H1 (cell line): ENCODE data around the gene VPS13D. TPM values are rescaled to one million over a fixed set of nuclear protein-coding genes. Genes with fewer than 3 reads are reported as not detected.

Experiments used
- CTCF ChIA-PET: fragments of 300-600 bp; sonication (Branson Sonifier 250); formaldehyde crosslinking; loops from one replicate; lab custom pipeline; 2021; ENCODE audit not compliant: partially characterized antibody; lab: Charles Lee
- POLR2A ChIA-PET: fragments of 300-600 bp; sonication (Branson Sonifier 250); formaldehyde crosslinking; loops from one replicate; lab custom pipeline; 2021; ENCODE audit warnings: inconsistent platforms; ENCODE audit not compliant: partially characterized antibody; lab: Charles Lee
- DNase-seq, 2 experiments: peaks; one replicate each; pipeline versions ENCODE4 v3.0.0 to v3.0.0-alpha.2; 2010 to 2022; ENCODE audit warnings: low spot score in 2 of 2, low read depth in 1 of 2, mixed read lengths in 1 of 2
- FAIRE-seq: peaks from 2 replicates; lab custom pipeline; 2011; peaks lifted over from hg19 to GRCh38; lab: Jason Lieb, UNC
- H2AFZ ChIP-seq: 2 replicates; pipeline ENCODE4 v1.8.1; 2012; ENCODE audit warnings: low read length, inconsistent platforms
- H2AK5ac ChIP-seq: 2 replicates; pipeline ENCODE4 v1.6.1; 2013; ENCODE audit warnings: low read depth, low read length
- H2BK120ac ChIP-seq: replicated peaks from 2 replicates; pipeline ENCODE3; 2013; ENCODE audit warnings: low read depth, low read length, inconsistent platforms
- H2BK12ac ChIP-seq: 2 replicates; pipeline ENCODE4 v1.6.1; 2013; ENCODE audit warnings: low read depth, low read length
- H2BK15ac ChIP-seq: 2 replicates; pipeline ENCODE4 v1.6.1; 2013; ENCODE audit warnings: low read length
- H2BK20ac ChIP-seq: 2 replicates; pipeline ENCODE4 v1.6.1; 2013; ENCODE audit warnings: low read length
- H2BK5ac ChIP-seq: 2 replicates; pipeline ENCODE4 v1.6.1; 2013; ENCODE audit warnings: low read depth, low read length
- H3K14ac ChIP-seq: 2 replicates; pipeline ENCODE4 v1.6.1; 2013; ENCODE audit warnings: inconsistent platforms; ENCODE audit not compliant: insufficient read length
- H3K18ac ChIP-seq: 2 replicates; pipeline ENCODE4 v1.6.1; 2013; ENCODE audit warnings: low read length; ENCODE audit errors: extremely low read depth
- H3K23ac ChIP-seq: 2 replicates; pipeline ENCODE4 v1.6.1; 2013; ENCODE audit warnings: inconsistent platforms; ENCODE audit not compliant: insufficient read length
- H3K23me2 ChIP-seq: 2 replicates; pipeline ENCODE4 v1.6.1; 2013; ENCODE audit warnings: low read depth, low read length
- H3K27ac ChIP-seq: 2 replicates; pipeline ENCODE4 v1.6.1; 2011; ENCODE audit warnings: low read depth, low read length, inconsistent platforms
- H3K27me3 ChIP-seq, 4 experiments: replicated peaks in 1 of 4; 1 replicate in 1 of 4; 2 replicates in 3 of 4; pipeline versions ENCODE4 v1.6.1 to v1.8.1; 2011 to 2013; ENCODE audit warnings: low read length in 3 of 4, mild to moderate bottlenecking in 3 of 4, inconsistent platforms in 2 of 4, mixed read lengths in 2 of 4, moderate library complexity in 1 of 4; ENCODE audit not compliant: control insufficient read depth in 3 of 4, insufficient read depth in 3 of 4; ENCODE audit errors: extremely low read depth in 1 of 4
- H3K36me3 ChIP-seq, 4 experiments: 2 replicates each; pipeline versions ENCODE4 v1.6.1 to v1.8.1; 2011 to 2013; ENCODE audit warnings: mild to moderate bottlenecking in 4 of 4, low read length in 3 of 4, moderate library complexity in 2 of 4, control low read depth in 1 of 4, inconsistent platforms in 1 of 4; ENCODE audit not compliant: insufficient read depth in 4 of 4, control insufficient read depth in 2 of 4
- H3K4ac ChIP-seq: replicated peaks from 2 replicates; pipeline ENCODE3; 2013; ENCODE audit warnings: low read length, low read depth, mixed read lengths, inconsistent platforms; ENCODE audit not compliant: insufficient read length
- H3K4me1 ChIP-seq, 4 experiments: replicated peaks in 1 of 4; 1 replicate in 1 of 4; 2 replicates in 3 of 4; pipeline versions ENCODE4 v1.6.1 to v1.8.1; 2011 to 2013; ENCODE audit warnings: low read length in 3 of 4, inconsistent platforms in 2 of 4, mixed read lengths in 1 of 4; ENCODE audit not compliant: insufficient read depth in 4 of 4, control insufficient read depth in 3 of 4
- H3K4me2 ChIP-seq, 2 experiments: 2 replicates each; pipeline versions ENCODE4 v1.6.1 to v1.8.1; 2011 to 2013; ENCODE audit warnings: low read depth in 2 of 2, low read length in 2 of 2, control low read depth in 1 of 2, inconsistent platforms in 1 of 2, mild to moderate bottlenecking in 1 of 2; ENCODE audit not compliant: insufficient read depth in 1 of 2
- H3K4me3 ChIP-seq, 4 experiments: fragments of 200-600, 300-600 bp in 1 of 4; sonication (generic), shearing (Covaris generic), sonication (Bioruptor Twin) in 1 of 4; 2 replicates each; pipeline versions ENCODE4 v1.5.1 to v1.8.1; 2011 to 2016; ENCODE audit warnings: low read length in 4 of 4, low read depth in 3 of 4, control low read depth in 2 of 4, inconsistent platforms in 2 of 4, mild to moderate bottlenecking in 2 of 4, mixed read lengths in 1 of 4, moderate library complexity in 1 of 4; ENCODE audit not compliant: insufficient read depth in 2 of 4; ENCODE audit errors: extremely low read depth in 1 of 4
- H3K56ac ChIP-seq: replicated peaks from 2 replicates; pipeline ENCODE3; 2013; ENCODE audit warnings: low read depth, mild to moderate bottlenecking, mixed read lengths, low read length, inconsistent platforms; ENCODE audit not compliant: insufficient read length
- H3K79me1 ChIP-seq: 2 replicates; pipeline ENCODE4 v1.6.1; 2013; ENCODE audit warnings: low read depth, low read length, control low read depth
- H3K79me2 ChIP-seq, 2 experiments: 2 replicates each; pipeline versions ENCODE4 v1.6.1 to v1.8.1; 2012 to 2013; ENCODE audit warnings: low read length in 2 of 2, mild to moderate bottlenecking in 2 of 2, inconsistent platforms in 1 of 2; ENCODE audit not compliant: insufficient read depth in 2 of 2, control insufficient read depth in 1 of 2
- H3K9ac ChIP-seq, 4 experiments: replicated peaks in 1 of 4; 1 replicate in 1 of 4; 2 replicates in 3 of 4; pipeline versions ENCODE4 v1.6.1 to v1.8.1; 2011 to 2013; ENCODE audit warnings: low read depth in 3 of 4, low read length in 3 of 4, control low read depth in 2 of 4, mild to moderate bottlenecking in 2 of 4, moderate library complexity in 2 of 4, inconsistent platforms in 1 of 4; ENCODE audit errors: extremely low read depth in 1 of 4
- H3K9me3 ChIP-seq, 2 experiments: 2 replicates each; pipeline versions ENCODE4 v1.6.1 to v1.8.1; 2012 to 2013; ENCODE audit warnings: mild to moderate bottlenecking in 2 of 2, moderate library complexity in 2 of 2, control low read depth in 1 of 2, inconsistent platforms in 1 of 2, low read depth in 1 of 2, low read length in 1 of 2, mixed read lengths in 1 of 2; ENCODE audit not compliant: insufficient read depth in 2 of 2
- H4K20me1 ChIP-seq, 2 experiments: replicated peaks in 1 of 2; 2 replicates each; pipeline versions ENCODE3 to v1.8.1; 2011 to 2013; ENCODE audit warnings: inconsistent platforms in 2 of 2, low read length in 2 of 2, mild to moderate bottlenecking in 1 of 2; ENCODE audit not compliant: insufficient read depth in 2 of 2, control insufficient read depth in 1 of 2
- H4K5ac ChIP-seq: 2 replicates; pipeline ENCODE4 v1.6.1; 2013; ENCODE audit warnings: low read length, low read depth, mixed read lengths, inconsistent platforms; ENCODE audit not compliant: insufficient read length
- H4K8ac ChIP-seq: 2 replicates; pipeline ENCODE4 v1.8.0; 2013; ENCODE audit warnings: mild to moderate bottlenecking, moderate library complexity, low read length, inconsistent platforms; ENCODE audit not compliant: insufficient read depth; ENCODE audit errors: extremely low read depth
- H4K91ac ChIP-seq: replicated peaks from 2 replicates; pipeline ENCODE3; 2013; ENCODE audit warnings: low read length, mixed read lengths, inconsistent platforms; ENCODE audit not compliant: insufficient read length
- CBX5 ChIP-seq: fragments of 300-800, 300-1000 bp; sonication (generic); IDR thresholded peaks from 2 replicates; pipeline ENCODE4 v1.7.1; 2016; ENCODE audit warnings: antibody characterized with exemption, low read length, low read depth
- WGBS, 2 experiments: shearing (Covaris generic) in 1 of 2; methylation state at CpG; one replicate each; pipeline versions ENCODE4 v1.1.6 to v1.1.7; 2013 to 2015; ENCODE audit warnings: low lambda C conversion rate in 2 of 2, mixed read lengths in 2 of 2, inconsistent platforms in 1 of 2, low coverage in 1 of 2, missing lambda C conversion rate in 1 of 2; ENCODE audit not compliant: insufficient replicate concordance in 2 of 2, insufficient coverage in 1 of 2, insufficient read length in 1 of 2; ENCODE audit errors: extremely low coverage in 1 of 2, missing lambda C conversion rate in 1 of 2; 5-methylcytosine and 5-hydroxymethylcytosine counted together
- polyA plus RNA-seq, 7 experiments: library from polyadenylated mRNA; depleted of rRNA in 3 of 7; stranded (reverse) in 5 of 7; unstranded in 2 of 7; fragments of >200 nt in 5 of 7; fragments of 200-250 nt in 2 of 7; gene quantifications; 1 replicate in 5 of 7; 2 replicates in 1 of 7; 4 replicates in 1 of 7; pipeline versions ENCODE4 v1.2.1 to v1.2.3, GENCODE V29; 2011 to 2013; ENCODE audit warnings: missing spikeins in 2 of 7, mixed read lengths in 2 of 7
- total RNA-seq: library from RNA; stranded (reverse); fragmentation: NEBNext Ultra II Directional; extraction: Animal tissue kit (Norgen Biotek cat#: 25700); gene quantifications from 2 replicates; pipeline ENCODE4 v1.2.1, GENCODE V29; 2021
- TF ChIP-seq, protein P1 (sequence below): IDR thresholded peaks from 2 replicates; pipeline ENCODE4 v1.6.1; 2012; ENCODE audit warnings: inconsistent platforms

Gene VPS13D
- total and polyA plus RNA-seq, 2 of the 8 experiments (the other 6 are each of a cell fraction or from before 2014, with no cell fraction given) = 10.9 to 31.2 TPM

DNA sequence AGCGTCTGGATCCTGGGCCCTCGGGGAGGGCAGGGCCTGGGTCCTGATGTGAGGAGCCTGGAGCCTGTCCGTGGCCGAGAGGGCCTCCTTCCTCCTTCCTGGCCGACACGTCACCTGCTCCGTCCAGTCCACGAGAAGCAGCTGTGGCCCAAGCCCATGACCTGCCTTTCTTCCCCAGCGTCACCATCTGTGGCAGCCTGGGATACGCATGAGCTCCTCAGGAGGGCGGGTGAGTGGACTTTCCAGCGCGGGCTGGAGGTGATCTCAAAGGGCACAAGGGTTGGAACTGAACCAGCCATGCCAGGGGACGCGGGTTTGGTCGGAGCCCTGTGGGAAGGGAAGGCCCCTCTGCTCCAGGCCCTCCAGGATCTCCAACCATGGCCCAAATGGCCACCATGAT is 297.7 kb downstream of the VPS13D start:
- Histone ChIP-seq H4K91ac (no peak overlapping the region), H3K27me3 (no peaks in the 10 kb centered on the region), H3K79me2 (no peaks in the 10 kb centered on the region), H3K79me1 (no peaks in the 10 kb centered on the region), H2BK5ac (no peak overlapping the region), H4K8ac (no peak overlapping the region), H2BK15ac (no peak overlapping the region), H4K20me1 (no peaks in the 10 kb centered on the region), H3K23ac (no peak overlapping the region), H3K14ac (no peak overlapping the region), H2BK20ac (no peak overlapping the region), H3K4me1 (no peaks in the 10 kb centered on the region; a peak in 2 of 7 replicates), H3K36me3 (no peaks in the 10 kb centered on the region; a peak in 2 of 8 replicates), H3K27ac (no peak overlapping the region), H4K5ac (no peak overlapping the region), H3K9me3 (no peaks in the 10 kb centered on the region), H2BK12ac (no peak overlapping the region), H2BK120ac (no peak overlapping the region), H3K4ac (no peak overlapping the region), H2AFZ (no peak overlapping the region), H3K4me2 (no peak overlapping the region), H3K18ac (no peak overlapping the region)
- 89% methylated on average over 12 of the region's 16 CpGs; no CpG with 5 or more reads in 1 of the 2 experiments for WGBS, 2 experiments
- DNase-seq = no peak
- CTCF ChIA-PET = interaction anchor here (0.6 to 1.0 kb wide), 2 partner anchors 18 to 33 kb away, joined by 3 to 5 read pairs; no protein-coding TSS in a partner anchor
- POLR2A ChIA-PET = no interaction called here
- FAIRE-seq = no peak
- no peak for TF ChIP-seq CBX5
- TF ChIP-seq, protein P1, sequence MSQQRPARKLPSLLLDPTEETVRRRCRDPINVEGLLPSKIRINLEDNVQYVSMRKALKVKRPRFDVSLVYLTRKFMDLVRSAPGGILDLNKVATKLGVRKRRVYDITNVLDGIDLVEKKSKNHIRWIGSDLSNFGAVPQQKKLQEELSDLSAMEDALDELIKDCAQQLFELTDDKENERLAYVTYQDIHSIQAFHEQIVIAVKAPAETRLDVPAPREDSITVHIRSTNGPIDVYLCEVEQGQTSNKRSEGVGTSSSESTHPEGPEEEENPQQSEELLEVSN = no peak
- TF ChIP-seq, all 59 proteins: peak for 0
- Histone ChIP-seq H2AK5ac (no peak overlapping the region), H3K23me2 (no peaks in the 10 kb centered on the region), H3K4me3 (no peak overlapping the region), H3K9ac (no peak overlapping the region), H3K56ac (no peak overlapping the region)
